Frontal cortex (tissue), 4 donors: ENCODE data around the gene SYT2. TPM values are rescaled to one million over a fixed set of nuclear protein-coding genes. Genes with fewer than 3 reads are reported as not detected.

Source experiments
- DNase-seq, 2 donors: peaks; one replicate each; pipeline ENCODE4 v3.0.0; 2012; ENCODE audit warnings: low spot score in 2 of 2
- FAIRE-seq: peaks from 2 replicates; lab custom pipeline; 2012; peaks lifted over from hg19 to GRCh38; lab: Jason Lieb, UNC
- total RNA-seq: library from RNA; depleted of rRNA; stranded (reverse); fragments of >200 nt; gene quantifications from one replicate; pipeline ENCODE4 v1.2.3, GENCODE V29; 2014
- donor health status: control.
- donor health status: control.
- donor health status: control.

Gene SYT2
- total RNA-seq, 1 donor from 2014 or later: 0.41 TPM

- FAIRE-seq (no peak), DNase-seq (no peak)
These were observed 1.6 kb downstream of the SYT2 start for GRCh38 chr1:202708456-202709275.

GRCh38 chr1:202706851-202707250 lies 3.4 kb downstream of the SYT2 start:
- DNase-seq (no peak), FAIRE-seq (no peak)

DNA sequence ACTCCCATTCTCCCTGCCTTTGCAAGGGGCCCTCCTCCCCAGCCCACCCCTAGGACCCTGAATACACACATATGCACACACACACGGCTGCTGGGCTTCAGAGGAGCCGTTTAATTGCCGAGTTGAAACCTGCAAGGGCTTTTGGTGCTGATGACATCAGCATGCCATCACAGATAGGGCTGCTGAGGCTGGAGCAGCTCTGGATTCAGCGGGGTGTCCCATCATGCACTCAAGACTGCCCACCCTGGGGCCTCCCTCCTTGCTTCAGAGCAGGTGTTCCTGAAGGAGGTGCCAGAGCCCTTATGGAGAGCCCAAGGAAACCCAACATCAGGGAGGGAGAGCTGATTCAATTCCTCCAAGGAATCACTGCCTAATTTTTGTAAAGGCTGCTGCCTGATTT lies 5.7 kb downstream of the SYT2 start:
- no peak for FAIRE-seq
- DNase-seq: no peak

DNA sequence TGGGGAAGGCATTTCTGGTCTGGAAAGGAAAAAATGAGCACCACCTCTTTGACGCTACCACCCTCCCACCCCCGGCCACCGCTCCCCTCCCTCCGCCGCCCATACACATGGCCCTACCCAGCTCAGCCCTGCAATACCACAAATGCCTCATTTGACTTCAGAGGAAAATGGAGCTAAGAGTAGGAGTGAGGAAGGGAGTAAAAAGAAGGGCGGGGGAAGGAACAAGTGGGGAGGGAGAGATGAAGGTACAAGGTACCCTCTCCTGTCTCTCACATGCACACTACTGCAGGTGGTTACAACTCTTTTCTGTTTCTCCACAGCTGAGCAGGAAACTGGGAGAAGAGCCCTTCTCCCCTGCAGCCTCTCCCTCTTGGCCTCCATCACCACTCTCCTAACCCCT lies 7.1 kb downstream of the SYT2 start:
- DNase-seq (no peak), FAIRE-seq (no peak)

GRCh38 chr1:202702088-202702487 lies 8.2 kb downstream of the SYT2 start:
- FAIRE-seq (no peak), DNase-seq (no peak)

- DNase-seq (no peak), FAIRE-seq (no peak)
These were observed 9.1 kb downstream of the SYT2 start for GRCh38 chr1:202701200-202701599.

DNA sequence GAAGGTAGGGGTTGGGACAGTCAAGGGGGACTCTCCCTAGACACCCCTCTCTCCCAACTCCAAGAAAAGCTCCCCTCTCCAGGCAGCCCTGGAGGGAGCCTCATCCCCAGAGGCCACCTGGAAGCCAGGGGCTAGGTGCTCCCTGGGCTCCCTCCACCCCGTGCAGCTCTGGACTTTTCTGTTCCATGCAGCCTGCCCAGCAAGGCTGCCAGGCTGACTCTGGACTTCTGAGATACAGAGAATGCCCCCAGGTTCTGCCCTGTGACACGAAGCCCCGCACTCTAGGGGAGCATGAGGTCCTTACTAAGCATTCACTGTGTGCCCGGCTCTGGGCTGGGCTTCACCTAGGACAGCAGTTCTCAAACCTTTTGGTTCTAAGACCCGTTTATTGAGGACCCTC lies 10.2 kb downstream of the SYT2 start:
- DNase-seq: no peak
- no peak for FAIRE-seq

DNA sequence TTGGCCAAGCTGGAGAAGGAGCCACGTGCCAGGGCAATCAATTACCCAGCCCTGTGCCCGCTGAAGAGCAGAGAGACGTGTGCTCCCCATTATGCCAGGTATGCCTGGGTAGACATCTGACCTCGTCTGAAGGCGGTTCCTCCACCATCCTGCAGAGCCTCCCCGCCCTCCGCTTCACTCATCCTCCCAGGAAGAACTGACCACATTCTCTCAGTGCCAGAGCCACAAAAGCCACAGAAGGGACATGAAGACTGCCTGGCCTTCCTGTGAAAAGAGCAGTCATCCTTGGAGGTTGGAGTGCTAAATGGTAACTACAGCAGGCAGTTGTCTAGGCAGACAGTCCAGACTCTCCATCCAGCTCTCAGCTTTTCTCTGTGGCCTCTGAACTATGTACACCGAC lies 12.0 kb downstream of the SYT2 start:
- DNase-seq: no peak
- FAIRE-seq: no peak

DNA sequence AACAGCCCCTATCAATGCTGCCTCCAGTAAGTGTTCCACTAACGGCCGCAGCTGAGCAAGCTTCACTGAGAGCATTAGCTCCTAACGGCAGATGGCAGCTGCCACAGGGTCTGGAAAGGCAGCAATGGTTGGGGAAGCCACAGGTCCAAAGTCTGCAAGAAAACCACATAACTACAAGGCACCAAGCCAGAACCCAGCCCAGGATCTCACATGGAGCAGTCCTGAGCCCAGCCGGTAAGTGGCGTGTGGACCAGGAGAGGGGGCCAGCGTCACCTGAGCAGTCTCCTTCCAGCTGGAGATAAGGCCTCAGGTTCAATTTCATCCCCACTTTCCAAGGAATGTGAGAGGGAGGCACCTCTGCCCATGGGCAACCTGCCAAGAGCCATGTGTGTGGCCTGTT lies 13.2 kb downstream of the SYT2 start:
- DNase-seq: no peak
- no peak for FAIRE-seq

GRCh38 chr1:202694314-202694713 lies 15.9 kb downstream of the SYT2 start:
- DNase-seq (no peak), FAIRE-seq (no peak)

DNA sequence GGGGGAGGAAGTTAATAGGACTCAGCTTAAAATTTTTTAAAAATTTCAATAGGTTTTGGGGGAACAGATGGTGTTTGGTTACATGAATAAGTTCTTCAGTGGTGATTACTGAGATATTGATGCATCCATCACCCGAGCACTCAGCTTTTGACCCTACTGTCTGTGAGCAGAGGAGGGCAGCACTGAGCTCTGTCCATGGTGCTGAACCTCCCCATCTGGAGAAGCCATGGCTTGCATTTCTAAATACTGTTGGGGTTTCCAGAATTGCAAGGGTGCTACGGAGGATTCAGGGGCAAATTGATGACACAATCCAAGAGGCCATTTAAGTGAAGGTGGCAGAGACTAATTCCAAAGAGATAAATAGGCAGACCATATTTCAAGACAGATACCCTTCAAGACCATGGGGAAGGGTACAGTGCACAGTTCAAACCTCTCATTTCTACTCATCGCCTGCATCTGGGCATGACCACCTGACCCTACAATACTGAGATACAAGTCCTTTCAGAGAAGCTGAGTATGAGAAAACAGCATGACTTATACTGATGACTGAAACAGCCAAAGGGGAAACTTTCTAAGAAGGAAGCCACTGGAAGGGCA lies 17.2 kb downstream of the SYT2 start:
- DNase-seq (peak; percentile 39 to 42), FAIRE-seq (no peak)

GRCh38 chr1:202691816-202692215 lies 18.4 kb downstream of the SYT2 start:
- FAIRE-seq (no peak), DNase-seq (no peak)

- no peak for DNase-seq
- FAIRE-seq: no peak
These were observed 20.5 kb downstream of the SYT2 start for GRCh38 chr1:202689493-202690342.

DNA sequence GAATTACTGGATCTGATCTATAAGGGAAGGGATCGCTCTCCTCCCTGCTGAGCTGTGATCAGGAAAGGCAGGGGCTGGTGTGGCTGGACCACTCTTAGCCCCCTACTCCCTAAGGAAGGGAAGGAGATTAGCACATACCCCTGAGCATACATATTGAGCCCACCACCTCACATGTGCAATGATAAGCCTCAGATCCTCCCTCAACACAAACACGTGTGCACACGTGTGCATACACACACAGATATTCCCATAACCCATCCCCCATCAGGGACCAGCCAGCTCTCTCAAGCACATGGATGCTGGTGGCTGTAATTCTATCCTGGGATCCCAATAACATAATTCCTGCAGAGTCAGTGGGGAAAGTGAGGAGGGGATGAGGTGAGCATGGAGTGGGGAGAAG lies 21.2 kb downstream of the SYT2 start:
- no peak for FAIRE-seq

GRCh38 chr1:202688401-202688800 lies 21.9 kb downstream of the SYT2 start:
- FAIRE-seq (no peak), DNase-seq (no peak)

More for the DNA sequence above, 21.2 kb downstream of the SYT2 start:
- DNase-seq: no peak

DNA sequence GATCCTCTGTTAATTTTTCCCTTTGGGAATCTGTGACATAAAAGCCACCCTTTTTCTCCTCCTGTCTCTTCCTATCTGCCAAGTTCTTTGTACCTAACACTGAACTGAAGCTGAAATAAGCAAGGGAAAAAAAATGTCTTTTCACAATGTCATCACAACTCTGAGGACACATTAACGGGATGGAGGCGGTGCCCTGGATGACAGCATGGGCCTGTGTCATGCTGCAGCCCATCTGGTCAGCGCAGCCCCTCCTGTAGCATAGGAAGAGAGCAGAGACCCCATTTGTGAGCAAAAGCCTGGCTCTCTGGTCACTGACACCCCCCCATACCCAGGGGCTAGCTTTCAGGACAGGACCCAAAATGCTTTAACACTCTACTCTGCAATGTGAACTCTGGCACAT lies 22.5 kb downstream of the SYT2 start:
- DNase-seq: no peak
- no peak for FAIRE-seq

GRCh38 chr1:202687370-202687769 lies 22.9 kb downstream of the SYT2 start:
- FAIRE-seq: no peak
- DNase-seq: no peak

GRCh38 chr1:202685641-202686040 lies 24.6 kb downstream of the SYT2 start:
- no peak for DNase-seq
- FAIRE-seq: no peak

DNA sequence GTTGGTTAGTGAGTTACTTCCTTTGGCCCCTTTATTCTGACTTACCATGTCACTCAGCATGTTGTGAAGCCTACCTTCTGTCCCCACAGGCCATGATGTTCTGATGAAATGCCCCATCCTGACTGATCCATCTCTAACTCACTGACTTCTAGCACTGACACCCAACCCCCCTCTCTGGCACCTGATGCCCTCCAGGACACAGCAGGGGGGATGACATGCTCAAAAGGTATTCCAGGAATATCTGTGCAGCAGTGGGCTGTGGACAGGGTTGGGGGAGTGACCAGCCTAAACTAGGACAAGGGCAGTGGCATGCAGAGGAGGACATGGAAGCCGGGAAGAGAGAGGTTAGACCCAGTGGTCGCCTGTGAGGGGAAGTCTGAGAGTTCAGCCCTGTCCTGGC lies 25.5 kb downstream of the SYT2 start:
- no peak for DNase-seq
- FAIRE-seq: no peak

- FAIRE-seq (no peak), DNase-seq (no peak)
These were observed 27.2 kb downstream of the SYT2 start for GRCh38 chr1:202683029-202683428.

DNA sequence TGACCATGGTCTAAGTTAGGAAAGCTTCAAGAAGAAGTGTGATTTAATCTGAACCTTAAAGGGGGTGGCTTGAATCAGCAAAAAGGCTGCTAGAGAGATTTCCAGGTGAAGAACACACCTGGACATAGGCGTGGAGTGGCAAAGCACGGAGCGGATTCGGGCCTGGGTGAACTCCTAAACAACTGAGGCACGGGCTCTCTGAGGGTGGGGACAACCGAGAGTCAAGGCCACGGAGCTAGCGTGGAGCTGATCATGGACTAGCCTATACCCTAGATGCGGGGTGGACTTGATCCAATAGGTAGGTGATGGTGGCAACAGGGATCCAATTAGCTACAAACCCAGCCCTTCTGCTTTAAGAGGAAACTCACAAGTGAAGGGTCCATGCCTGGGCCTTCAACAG lies 27.8 kb downstream of the SYT2 start:
- FAIRE-seq (no peak), DNase-seq (no peak)
